NCI-H748 (cell line): ENCODE measurements around the gene MT1A.
A peak's percentile ranks its signal among the peaks of the same experiment; 100 is the strongest.

ENCODE experiments used
- DNase-seq: peaks from one replicate; lab custom pipeline; 2025; ENCODE audit not compliant: unreplicated experiment; lab: John Stamatoyannopoulos, UW

The MT1A gene

GRCh38 chr16:56637814-56638750 lies at the start of gene MT1A:
Gene MT1A (plus strand): TSS chr16:56638666. CDS start chr16:56638739, 73 bp downstream.
- peak; percentile 42 for DNase-seq

- DNase-seq, result no peak
Observed at GRCh38 chr16:56588781-56589140, 49.7 kb upstream of the MT1A start.

GRCh38 chr16:56589141-56590039 lies 49.1 kb upstream of the MT1A start, which contains the start of gene MT3:
Gene MT3 (plus strand): TSS chr16:56589528. CDS start chr16:56589591, 63 bp downstream.
- peak; percentile 75 for DNase-seq

- no peak for DNase-seq
Observed at GRCh38 chr16:56591377-56592060, 46.9 kb upstream of the MT1A start.

- DNase-seq, result no peak
Observed at GRCh38 chr16:56593573-56594291, 44.7 kb upstream of the MT1A start.

GRCh38 chr16:56594292-56594619 lies 44.2 kb upstream of the MT1A start:
- no peak for DNase-seq

GRCh38 chr16:56600398-56600999 lies 38.0 kb upstream of the MT1A start:
- peak; percentile 33 for DNase-seq

- DNase-seq, result no peak
Observed at GRCh38 chr16:56601325-56601724, 37.1 kb upstream of the MT1A start.

- peak; percentile 20 for DNase-seq
Observed at GRCh38 chr16:56603589-56603988, 34.9 kb upstream of the MT1A start.

GRCh38 chr16:56604966-56605365 lies 33.5 kb upstream of the MT1A start:
- DNase-seq, result no peak

GRCh38 chr16:56605475-56605874 lies 33.0 kb upstream of the MT1A start:
- DNase-seq, result no peak

- no peak for DNase-seq
Observed at GRCh38 chr16:56606071-56606475, 32.4 kb upstream of the MT1A start.

GRCh38 chr16:56606476-56607108 lies 31.9 kb upstream of the MT1A start:
- no peak for DNase-seq

GRCh38 chr16:56607109-56607618 lies 31.3 kb upstream of the MT1A start:
- DNase-seq, result no peak

- no peak for DNase-seq
Observed at GRCh38 chr16:56607675-56608042, 30.8 kb upstream of the MT1A start.

GRCh38 chr16:56608043-56608875 lies 30.2 kb upstream of the MT1A start, which contains the start of gene MT2A:
Gene MT2A (plus strand): TSS chr16:56608584. CDS start chr16:56608656, 72 bp downstream.
- DNase-seq, result peak; percentile 92

- DNase-seq, result peak; percentile 31
Observed at GRCh38 chr16:56608876-56609462, 29.5 kb upstream of the MT1A start.

GRCh38 chr16:56609463-56609921 lies 29.0 kb upstream of the MT1A start:
- DNase-seq, result peak; percentile 48
